ENCODE data around the gene TNK1. TPM values are rescaled to one million over a fixed set of nuclear protein-coding genes. Genes with fewer than 3 reads are reported as not detected.

Gene TNK1
- total RNA-seq, 1 donor from 2014 or later: 0.22 TPM

GRCh38 chr17:7346761-7347614, 33.9 kb upstream of the TNK1 start:
- no peak for DNase-seq (ENCODE audit: low spot score)
- H3K4me3 Mint-ChIP-seq (ENCODE audit: unreplicated experiment): no peak overlapping the region

GRCh38 chr17:7347630-7348477, 33.0 kb upstream of the TNK1 start:
- Mint-ChIP-seq H3K4me1 (ENCODE audit: low read depth) (peaks cover 20% of the 10 kb centered on the region), H3K27me3 (ENCODE audit: low read depth) (no peaks in the 10 kb centered on the region), H3K36me3 (ENCODE audit: low read depth) (no peaks in the 10 kb centered on the region), H3K4me3 (ENCODE audit: unreplicated experiment) (no peak overlapping the region), H3K27ac (ENCODE audit: unreplicated experiment) (peak overlapping the region; percentile 84), H3K9me3 (ENCODE audit: low read depth) (no peaks in the 10 kb centered on the region)
- no peak for DNase-seq (ENCODE audit: low spot score)
- no peak for TF ChIP-seq CTCF (IDR thresholded peaks at IDR 0.05)

More at GRCh38 chr17:7346761-7347614, 33.9 kb upstream of the TNK1 start:
- Mint-ChIP-seq H3K27me3 (ENCODE audit: low read depth) (peaks cover under 1% of the 10 kb centered on the region), H3K27ac (ENCODE audit: unreplicated experiment) (no peak overlapping the region), H3K36me3 (ENCODE audit: low read depth) (no peaks in the 10 kb centered on the region), H3K9me3 (ENCODE audit: low read depth) (no peaks in the 10 kb centered on the region), H3K4me1 (ENCODE audit: low read depth) (peaks cover 13% of the 10 kb centered on the region)
- TF ChIP-seq CTCF (IDR thresholded peaks at IDR 0.05): no peak

- H3K4me3 Mint-ChIP-seq (ENCODE audit: unreplicated experiment): no peak overlapping the region
- DNase-seq (ENCODE audit: low spot score): no peak
- peak overlapping the region; percentile 27 for H3K27ac Mint-ChIP-seq (ENCODE audit: unreplicated experiment)
- H3K36me3 Mint-ChIP-seq (ENCODE audit: low read depth): no peaks in the 10 kb centered on the region
- no peak for TF ChIP-seq CTCF (IDR thresholded peaks at IDR 0.05)
- H3K9me3 Mint-ChIP-seq (ENCODE audit: low read depth): no peaks in the 10 kb centered on the region
- H3K27me3 Mint-ChIP-seq (ENCODE audit: low read depth): no peaks in the 10 kb centered on the region
- H3K4me1 Mint-ChIP-seq (ENCODE audit: low read depth): peaks cover 27% of the 10 kb centered on the region
These were observed 32.2 kb upstream of the TNK1 start for GRCh38 chr17:7348478-7349242.

GRCh38 chr17:7351665-7352502, 29.0 kb upstream of the TNK1 start, which contains the start of gene KCTD11:
KCTD11 (plus strand) TSS chr17:7352162.
- Mint-ChIP-seq H3K36me3 (ENCODE audit: low read depth) (no peaks in the 10 kb centered on the region), H3K27ac (ENCODE audit: unreplicated experiment) (peak within 1 kb of the TSS; percentile 96), H3K4me3 (ENCODE audit: unreplicated experiment) (peak within 1 kb of the TSS; percentile 87), H3K9me3 (ENCODE audit: low read depth) (no peaks in the 10 kb centered on the region), H3K27me3 (ENCODE audit: low read depth) (no peaks in the 10 kb centered on the region), H3K4me1 (ENCODE audit: low read depth) (peaks cover 46% of the 10 kb centered on the region)
- DNase-seq (ENCODE audit: low spot score): peak; percentile 97
- TF ChIP-seq CTCF (IDR thresholded peaks at IDR 0.05): peak; percentile 81

All from chondrocyte (in vitro differentiated cells).